ENCODE measurements around the gene NOL12. TPM values are rescaled to one million over a fixed set of nuclear protein-coding genes. Genes with fewer than 3 reads are reported as not detected.
A peak's percentile ranks its signal among the peaks of the same experiment; 100 is the strongest.

NOL12 gene
- total RNA-seq, 1 experiment from 2014 or later: 30.4 TPM

- Histone ChIP-seq H3K27me3 (ENCODE audit: insufficient read depth, low read length) (no peaks in the 10 kb centered on the region), H2BK20ac (ENCODE audit: low read depth, low read length, poor library complexity, severe bottlenecking) (no peak overlapping the region), H2BK12ac (ENCODE audit: insufficient read length, low read depth, low read length) (no peak overlapping the region), H2AK5ac (ENCODE audit: insufficient read length, low read length) (no peak overlapping the region), H3K18ac (ENCODE audit: insufficient read length, low read depth, low read length) (no peak overlapping the region), H3K79me2 (ENCODE audit: insufficient read depth, low read length) (no peaks in the 10 kb centered on the region), H4K20me1 (ENCODE audit: control insufficient read depth, insufficient read depth, insufficient read length) (no peaks in the 10 kb centered on the region), H3K9me3 (ENCODE audit: control insufficient read depth, low read depth, low read length) (no peaks in the 10 kb centered on the region), H2AFZ (ENCODE audit: low read length) (no peak overlapping the region), H3K4ac (ENCODE audit: low read depth, low read length) (no peak overlapping the region), H3K79me1 (ENCODE audit: insufficient read depth, low read depth, low read length, poor library complexity, severe bottlenecking) (no peaks in the 10 kb centered on the region), H3K27ac (ENCODE audit: insufficient read length, low read depth, low read length) (no peak overlapping the region), H3K23me2 (ENCODE audit: insufficient read length, low read depth, low read length, poor library complexity, severe bottlenecking) (peaks cover 8% of the 10 kb centered on the region), H3K4me1 (ENCODE audit: insufficient read depth, low read length) (peaks cover 3% of the 10 kb centered on the region; the same call in 1 of the 2 replicates), H4K8ac (replicated peaks; ENCODE audit: insufficient read length, low read depth, low read length) (no peak overlapping the region), H3K14ac (ENCODE audit: insufficient read depth, low read length) (peak overlapping the region; percentile 64), H4K91ac (ENCODE audit: insufficient read length, low read depth, low read length) (no peak overlapping the region), H3K9ac (ENCODE audit: extremely low read depth, insufficient read length, low read length) (peak overlapping the region; percentile 18), H2BK5ac (ENCODE audit: insufficient read length, low read length) (no peak overlapping the region), H3T11ph (ENCODE audit: low read length) (no peak overlapping the region), H3K56ac (ENCODE audit: insufficient read length, low read depth, low read length) (no peak overlapping the region), H3K4me2 (ENCODE audit: insufficient read depth, insufficient read length, low read length) (peak overlapping the region; percentile 82), H2BK15ac (ENCODE audit: low read depth, low read length) (no peak overlapping the region), H4K5ac (ENCODE audit: insufficient read length, low read depth, low read length) (no peak overlapping the region), H2BK120ac (ENCODE audit: low read depth, low read length, poor library complexity, severe bottlenecking) (no peak overlapping the region), H3K23ac (ENCODE audit: insufficient read length, low read depth, low read length) (no peak overlapping the region)
- no peak for TF ChIP-seq CTCF (conservative IDR thresholded peaks at IDR 0.05)
- peak; percentile 58 for DNase-seq
- Mint-ChIP-seq H3K27ac (no peak overlapping the region; a peak in 2 of 7 replicates), H3K4me3 (peak overlapping the region; percentile 76 to 91), H3K9me3 (no peaks in the 10 kb centered on the region), H3K36me3 (ENCODE audit: insufficient read depth in 1 of 3, low read depth in 3 of 3) (peaks cover 5 to 23% (median 20%) of the 10 kb centered on the region in 3 experiments), H3K27me3 (ENCODE audit: low read depth) (no peaks in the 10 kb centered on the region; the same call in 1 of the 2 replicates), H3K4me1 (peaks cover 22 to 27% of the 10 kb centered on the region in 2 experiments)
- no CpG with 5 or more reads among the region's 27 CpGs for WGBS (ENCODE audit: extremely low coverage, insufficient read length, low lambda C conversion rate)
These were observed 46.2 kb upstream of the NOL12 start for GRCh38 chr22:37639771-37640590.

Data from H9 (cell line).